GM12865 (cell line): ENCODE measurements around the gene SYNGR3.

Source experiments
- DNase-seq: peaks from one replicate; pipeline ENCODE4 v3.0.0; 2010; ENCODE audit warnings: low read depth
- H3K4me3 ChIP-seq: 2 replicates; pipeline ENCODE4 v1.5.1; 2011; ENCODE audit warnings: mild to moderate bottlenecking, low read depth, low read length, control low read depth
- CTCF ChIP-seq: IDR thresholded peaks from 2 replicates; pipeline ENCODE4 v1.5.1; 2011; ENCODE audit warnings: low read length, control low read depth, low read depth, inconsistent platforms; ENCODE audit not compliant: insufficient read depth; ENCODE audit errors: missing control alignments

SYNGR3 gene

GRCh38 chr16:2042171-2042985 is 52.6 kb downstream of the SYNGR3 start:
- H3K4me3 ChIP-seq = no peak overlapping the region
- DNase-seq = no peak
- TF ChIP-seq CTCF = no peak

GRCh38 chr16:2042986-2043666 is 53.4 kb downstream of the SYNGR3 start:
- no peak overlapping the region for H3K4me3 ChIP-seq
- TF ChIP-seq CTCF = no peak
- DNase-seq = no peak
